Measurements from ENCODE around the gene MINDY4.

The MINDY4 gene

DNA sequence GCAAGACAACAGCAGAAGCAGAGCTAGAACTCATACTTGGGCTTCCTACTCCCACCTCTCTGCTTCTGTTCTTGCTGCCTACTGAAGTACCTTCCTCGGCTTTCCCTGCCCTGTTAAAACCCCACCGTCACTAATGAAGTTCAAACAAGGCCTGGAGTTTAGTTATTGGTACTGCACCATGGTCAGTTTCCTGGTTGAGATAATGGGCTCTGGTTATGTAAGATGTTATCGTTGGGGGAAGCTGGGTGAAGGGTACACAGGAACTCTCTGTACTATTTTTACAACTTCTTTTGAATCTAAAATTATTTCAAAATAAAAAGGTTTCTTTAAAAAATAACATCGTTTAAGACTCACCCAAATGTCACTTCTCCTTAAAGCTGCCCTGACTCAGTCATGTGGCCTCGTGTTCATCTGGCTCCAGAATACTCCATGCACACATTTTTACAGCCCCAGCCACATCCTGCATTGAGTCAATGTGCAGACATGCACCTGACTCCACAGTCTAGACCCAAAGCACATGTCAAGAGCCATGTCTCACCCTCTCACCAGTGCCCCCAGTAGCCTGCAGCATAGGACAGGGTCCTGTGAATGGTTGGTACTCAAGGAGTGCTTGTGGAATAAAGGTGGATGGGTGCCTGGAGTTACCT lies 103.6 kb downstream of the MINDY4 start:
- Histone ChIP-seq H3K4me3 (ENCODE audit: low read length in 2 of 2) (no peak overlapping the region), H3K9me3 (ENCODE audit: control insufficient read depth in 2 of 2, low read length in 2 of 2) (no peaks in the 10 kb centered on the region), H3K9ac (ENCODE audit: low read depth in 1 of 2, low read length in 2 of 2) (no peak overlapping the region), H3K27ac (ENCODE audit: low read depth in 2 of 2, low read length in 2 of 2) (no peak overlapping the region), H3K36me3 (ENCODE audit: control insufficient read depth in 2 of 2, insufficient read depth in 2 of 2, low read length in 2 of 2) (peaks cover 0 to 2% of the 10 kb centered on the region in 2 donors), H3K27me3 (ENCODE audit: control insufficient read depth in 2 of 2, insufficient read depth in 2 of 2, low read length in 2 of 2) (no peaks in the 10 kb centered on the region), H3K4me1 (ENCODE audit: control insufficient read depth in 2 of 2, insufficient read depth in 2 of 2, low read length in 2 of 2) (no peaks in the 10 kb centered on the region)

DNA sequence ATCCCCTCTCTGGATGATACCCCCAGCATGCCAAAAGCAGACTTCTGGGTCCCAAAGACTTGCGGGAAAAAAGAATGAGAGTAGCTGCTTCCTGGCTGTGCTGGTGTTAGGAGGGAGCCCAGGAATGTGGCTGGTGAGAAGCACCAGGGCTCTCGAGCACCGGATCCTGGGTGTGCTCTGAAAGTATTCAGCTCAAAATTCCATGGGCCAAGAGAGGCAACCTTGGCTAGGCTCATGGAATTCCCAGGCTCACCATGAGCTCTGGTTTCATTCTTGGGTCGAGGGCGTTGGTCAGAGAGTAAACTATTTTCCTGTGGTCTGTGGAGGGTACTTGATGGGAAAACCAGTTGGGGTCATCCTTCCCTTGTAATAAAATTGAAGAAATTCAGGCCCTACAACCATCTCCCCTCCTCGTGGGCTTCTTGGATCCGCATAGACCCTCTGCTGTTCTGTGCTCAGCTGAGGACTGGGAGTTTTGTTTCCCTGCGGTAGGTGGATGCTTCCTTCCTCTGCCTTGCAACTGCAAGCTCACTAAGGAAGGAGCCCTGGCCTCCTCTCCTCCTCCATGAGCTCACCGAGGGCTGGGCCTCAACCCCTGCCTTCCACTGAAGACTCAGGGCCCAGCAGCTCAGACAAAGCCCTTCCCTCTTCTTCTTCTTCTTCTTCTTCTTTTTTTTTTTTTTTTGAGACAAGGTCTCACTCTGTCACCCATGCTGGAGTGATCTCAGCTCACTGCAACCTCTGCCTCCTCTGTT lies 106.0 kb downstream of the MINDY4 start:
- Histone ChIP-seq H3K36me3 (ENCODE audit: control insufficient read depth in 2 of 2, insufficient read depth in 2 of 2, low read length in 2 of 2) (peaks cover 0 to 2% of the 10 kb centered on the region in 2 donors), H3K9ac (ENCODE audit: low read depth in 1 of 2, low read length in 2 of 2) (no peak overlapping the region), H3K4me3 (ENCODE audit: low read length in 2 of 2) (no peak overlapping the region), H3K27me3 (ENCODE audit: control insufficient read depth in 2 of 2, insufficient read depth in 2 of 2, low read length in 2 of 2) (no peaks in the 10 kb centered on the region), H3K27ac (ENCODE audit: low read depth in 2 of 2, low read length in 2 of 2) (no peak overlapping the region), H3K4me1 (ENCODE audit: control insufficient read depth in 2 of 2, insufficient read depth in 2 of 2, low read length in 2 of 2) (no peaks in the 10 kb centered on the region), H3K9me3 (ENCODE audit: control insufficient read depth in 2 of 2, low read length in 2 of 2) (no peaks in the 10 kb centered on the region)

DNA sequence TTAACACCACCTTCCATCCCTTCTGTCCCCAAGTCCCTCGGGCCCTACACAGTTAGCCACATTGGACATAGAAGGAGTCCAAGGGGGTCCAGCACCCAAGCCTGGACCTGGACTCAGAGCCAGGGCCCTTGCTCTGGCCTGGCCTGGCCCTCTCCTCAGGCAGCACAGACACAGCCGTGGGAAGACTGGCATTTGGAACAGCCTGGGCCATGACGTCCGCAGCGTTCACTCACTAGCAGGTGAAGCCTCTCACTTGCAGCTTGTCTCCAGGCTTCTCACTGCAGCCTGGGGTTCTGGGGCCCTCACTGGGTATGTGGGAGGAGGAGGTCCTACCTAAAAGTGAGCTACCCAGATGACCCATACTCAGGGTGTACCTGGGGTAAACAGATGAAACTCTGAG lies 106.8 kb downstream of the MINDY4 start:
- Histone ChIP-seq H3K36me3 (ENCODE audit: control insufficient read depth in 2 of 2, insufficient read depth in 2 of 2, low read length in 2 of 2) (no peaks in the 10 kb centered on the region), H3K4me3 (ENCODE audit: low read length in 2 of 2) (no peak overlapping the region), H3K27ac (ENCODE audit: low read depth in 2 of 2, low read length in 2 of 2) (no peak overlapping the region), H3K4me1 (ENCODE audit: control insufficient read depth in 2 of 2, insufficient read depth in 2 of 2, low read length in 2 of 2) (no peaks in the 10 kb centered on the region), H3K9ac (ENCODE audit: low read depth in 1 of 2, low read length in 2 of 2) (no peak overlapping the region), H3K9me3 (ENCODE audit: control insufficient read depth in 2 of 2, low read length in 2 of 2) (no peaks in the 10 kb centered on the region), H3K27me3 (ENCODE audit: control insufficient read depth in 2 of 2, insufficient read depth in 2 of 2, low read length in 2 of 2) (no peaks in the 10 kb centered on the region)

DNA sequence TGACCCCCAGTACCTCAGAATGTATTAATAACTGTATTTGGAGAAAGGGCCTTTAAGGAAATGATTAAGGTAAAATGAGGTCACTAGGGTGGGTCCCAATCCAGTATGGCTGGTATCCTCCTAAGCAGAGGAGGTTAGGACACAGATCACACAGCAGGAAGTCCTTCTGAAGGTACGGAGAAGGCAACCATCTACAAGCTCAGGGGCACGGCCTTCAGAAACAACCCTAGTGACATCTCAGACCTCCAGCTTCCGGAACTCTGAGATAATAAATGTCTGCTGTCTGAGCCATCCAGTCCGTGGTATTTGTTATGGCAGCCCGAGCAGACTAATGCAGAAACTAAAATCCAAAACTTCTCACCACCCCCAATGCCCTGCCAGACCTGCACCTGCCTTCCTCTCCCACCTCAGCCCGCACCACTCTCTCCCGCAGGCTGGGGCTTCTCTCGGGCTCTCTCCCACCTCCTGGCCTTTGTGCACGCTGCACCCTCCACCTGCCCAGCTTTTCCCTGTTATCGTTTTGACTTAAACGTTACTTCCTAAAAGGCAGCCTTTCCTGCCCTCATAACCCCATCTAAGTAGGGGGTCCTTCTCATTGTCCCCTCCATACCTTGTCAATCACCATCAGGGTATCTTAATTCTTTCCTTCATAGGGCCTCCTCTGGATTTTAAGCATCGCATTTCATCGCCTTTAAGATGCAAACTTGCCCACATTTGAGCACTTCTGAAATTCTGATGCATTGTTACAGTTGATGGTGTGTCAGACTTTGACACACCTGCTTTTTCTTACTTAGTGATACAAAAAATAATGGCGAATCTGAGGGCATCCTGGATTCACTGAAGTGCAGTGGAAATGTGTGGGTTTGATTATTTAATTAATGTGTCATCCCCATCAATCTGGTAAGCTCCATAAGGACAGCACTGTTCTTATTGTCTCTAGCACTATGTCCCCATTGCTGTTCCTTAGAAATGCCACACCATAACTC lies 108.2 kb downstream of the MINDY4 start:
- Histone ChIP-seq H3K4me1 (ENCODE audit: control insufficient read depth in 2 of 2, insufficient read depth in 2 of 2, low read length in 2 of 2) (no peaks in the 10 kb centered on the region), H3K27me3 (ENCODE audit: control insufficient read depth in 2 of 2, insufficient read depth in 2 of 2, low read length in 2 of 2) (no peaks in the 10 kb centered on the region), H3K9ac (ENCODE audit: low read depth in 1 of 2, low read length in 2 of 2) (no peak overlapping the region), H3K27ac (ENCODE audit: low read depth in 2 of 2, low read length in 2 of 2) (no peak overlapping the region), H3K4me3 (ENCODE audit: low read length in 2 of 2) (no peak overlapping the region), H3K9me3 (ENCODE audit: control insufficient read depth in 2 of 2, low read length in 2 of 2) (no peaks in the 10 kb centered on the region), H3K36me3 (ENCODE audit: control insufficient read depth in 2 of 2, insufficient read depth in 2 of 2, low read length in 2 of 2) (no peaks in the 10 kb centered on the region)

DNA sequence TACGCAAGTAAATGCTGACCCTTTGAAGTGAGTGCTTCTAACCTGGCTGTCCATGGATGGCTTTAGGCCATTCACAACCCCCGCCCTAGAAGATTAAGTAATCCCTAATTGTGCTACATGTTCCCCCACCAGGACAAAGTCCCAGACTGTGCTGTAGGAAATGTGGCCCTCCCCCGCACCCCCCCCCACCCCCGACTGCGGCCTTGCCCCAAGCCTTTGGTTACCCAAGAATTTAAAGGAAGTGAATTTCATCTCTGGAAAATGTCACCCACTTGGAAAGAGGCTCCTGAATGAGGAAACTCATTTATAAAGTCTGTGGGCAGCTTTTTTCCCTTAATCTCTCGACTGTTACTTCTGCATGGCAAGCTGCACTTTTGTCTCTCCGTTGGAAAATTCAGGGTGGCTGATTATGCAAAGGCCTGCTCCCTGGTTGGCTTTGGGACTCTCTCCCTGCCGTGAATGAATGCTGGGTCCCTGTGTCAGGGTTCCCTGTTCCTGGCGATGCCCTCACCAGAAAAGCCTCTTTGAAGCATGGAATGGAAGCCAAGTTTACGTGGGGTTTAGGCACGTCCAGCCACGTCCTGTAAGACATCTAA lies 109.0 kb downstream of the MINDY4 start:
- H3K36me3 ChIP-seq (ENCODE audit: control insufficient read depth in 2 of 2, insufficient read depth in 2 of 2, low read length in 2 of 2), result no peaks in the 10 kb centered on the region
- no peaks in the 10 kb centered on the region for H3K27me3 ChIP-seq (ENCODE audit: control insufficient read depth in 2 of 2, insufficient read depth in 2 of 2, low read length in 2 of 2)
- H3K9ac ChIP-seq (ENCODE audit: low read depth in 1 of 2, low read length in 2 of 2), result no peak overlapping the region
- H3K4me1 ChIP-seq (ENCODE audit: control insufficient read depth in 2 of 2, insufficient read depth in 2 of 2, low read length in 2 of 2), result no peaks in the 10 kb centered on the region
- H3K27ac ChIP-seq (ENCODE audit: low read depth in 2 of 2, low read length in 2 of 2), result no peak overlapping the region
- H3K4me3 ChIP-seq (ENCODE audit: low read length in 2 of 2), result no peak overlapping the region
- no peaks in the 10 kb centered on the region for H3K9me3 ChIP-seq (ENCODE audit: control insufficient read depth in 2 of 2, low read length in 2 of 2)

GRCh38 chr7:30880941-30881340 lies 109.7 kb downstream of the MINDY4 start:
- no peaks in the 10 kb centered on the region for H3K36me3 ChIP-seq (ENCODE audit: control insufficient read depth in 2 of 2, insufficient read depth in 2 of 2, low read length in 2 of 2)
- no peak overlapping the region for H3K27ac ChIP-seq (ENCODE audit: low read depth in 2 of 2, low read length in 2 of 2)

GRCh38 chr7:30881448-30881847 lies 110.2 kb downstream of the MINDY4 start:
- Histone ChIP-seq H3K4me3 (ENCODE audit: low read length in 2 of 2) (no peak overlapping the region), H3K9ac (ENCODE audit: low read depth in 1 of 2, low read length in 2 of 2) (no peak overlapping the region), H3K9me3 (ENCODE audit: control insufficient read depth in 2 of 2, low read length in 2 of 2) (no peaks in the 10 kb centered on the region), H3K27me3 (ENCODE audit: control insufficient read depth in 2 of 2, insufficient read depth in 2 of 2, low read length in 2 of 2) (no peaks in the 10 kb centered on the region), H3K27ac (ENCODE audit: low read depth in 2 of 2, low read length in 2 of 2) (no peak overlapping the region), H3K36me3 (ENCODE audit: control insufficient read depth in 2 of 2, insufficient read depth in 2 of 2, low read length in 2 of 2) (no peaks in the 10 kb centered on the region), H3K4me1 (ENCODE audit: control insufficient read depth in 2 of 2, insufficient read depth in 2 of 2, low read length in 2 of 2) (no peaks in the 10 kb centered on the region)

More at GRCh38 chr7:30880941-30881340, 109.7 kb downstream of the MINDY4 start:
- H3K4me3 ChIP-seq (ENCODE audit: low read length in 2 of 2), result no peak overlapping the region
- no peaks in the 10 kb centered on the region for H3K27me3 ChIP-seq (ENCODE audit: control insufficient read depth in 2 of 2, insufficient read depth in 2 of 2, low read length in 2 of 2)
- no peak overlapping the region for H3K9ac ChIP-seq (ENCODE audit: low read depth in 1 of 2, low read length in 2 of 2)
- H3K9me3 ChIP-seq (ENCODE audit: control insufficient read depth in 2 of 2, low read length in 2 of 2), result no peaks in the 10 kb centered on the region
- no peaks in the 10 kb centered on the region for H3K4me1 ChIP-seq (ENCODE audit: control insufficient read depth in 2 of 2, insufficient read depth in 2 of 2, low read length in 2 of 2)

DNA sequence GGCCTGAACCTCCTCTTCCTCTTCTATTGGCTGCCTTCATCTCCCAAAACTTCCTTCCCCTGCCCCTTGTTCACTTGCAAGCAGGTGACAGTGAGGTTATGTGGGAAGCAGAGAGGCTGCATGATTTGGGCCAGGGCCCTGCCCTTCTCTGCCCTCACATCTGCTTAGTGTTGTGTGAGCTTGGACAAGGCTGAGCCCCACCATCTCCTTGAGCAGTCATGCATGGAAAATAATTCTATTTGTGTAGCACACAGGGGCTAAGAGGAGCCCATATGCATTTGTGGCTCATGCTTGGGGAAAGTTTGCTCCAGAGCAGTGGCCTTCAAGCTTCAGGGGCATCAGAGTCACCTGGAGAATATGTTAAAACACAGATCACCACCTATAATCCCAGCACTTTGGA lies 113.7 kb downstream of the MINDY4 start:
- Histone ChIP-seq H3K4me1 (ENCODE audit: control insufficient read depth in 2 of 2, insufficient read depth in 2 of 2, low read length in 2 of 2) (no peaks in the 10 kb centered on the region), H3K27me3 (ENCODE audit: control insufficient read depth in 2 of 2, insufficient read depth in 2 of 2, low read length in 2 of 2) (no peaks in the 10 kb centered on the region), H3K9ac (ENCODE audit: low read depth in 1 of 2, low read length in 2 of 2) (no peak overlapping the region), H3K9me3 (ENCODE audit: control insufficient read depth in 2 of 2, low read length in 2 of 2) (no peaks in the 10 kb centered on the region), H3K4me3 (ENCODE audit: low read length in 2 of 2) (no peak overlapping the region), H3K36me3 (ENCODE audit: control insufficient read depth in 2 of 2, insufficient read depth in 2 of 2, low read length in 2 of 2) (no peaks in the 10 kb centered on the region), H3K27ac (ENCODE audit: low read depth in 2 of 2, low read length in 2 of 2) (no peak overlapping the region)

DNA sequence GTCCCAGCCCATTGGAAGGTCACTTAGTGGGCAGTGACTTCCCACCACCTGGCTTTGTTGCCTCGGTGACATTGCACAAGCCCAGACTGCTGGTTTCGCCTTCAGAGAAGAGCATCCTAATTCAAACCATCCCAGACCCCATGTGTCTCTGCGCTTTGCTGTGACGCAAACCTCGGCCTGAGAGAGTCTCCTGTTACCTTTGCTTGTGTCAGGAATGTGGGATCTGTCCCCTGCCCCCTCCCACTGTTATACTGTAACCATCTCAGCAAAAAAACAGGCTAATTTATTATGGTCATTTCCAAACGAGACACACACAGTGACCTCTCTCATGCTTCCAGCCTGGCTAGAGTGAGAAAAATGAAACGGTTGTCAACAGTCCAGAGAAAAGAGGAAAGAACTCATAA lies 115.4 kb downstream of the MINDY4 start:
- Histone ChIP-seq H3K36me3 (ENCODE audit: control insufficient read depth in 2 of 2, insufficient read depth in 2 of 2, low read length in 2 of 2) (no peaks in the 10 kb centered on the region), H3K4me3 (ENCODE audit: low read length in 2 of 2) (no peak overlapping the region), H3K27ac (ENCODE audit: low read depth in 2 of 2, low read length in 2 of 2) (no peak overlapping the region), H3K27me3 (ENCODE audit: control insufficient read depth in 2 of 2, insufficient read depth in 2 of 2, low read length in 2 of 2) (no peaks in the 10 kb centered on the region), H3K4me1 (ENCODE audit: control insufficient read depth in 2 of 2, insufficient read depth in 2 of 2, low read length in 2 of 2) (no peaks in the 10 kb centered on the region), H3K9ac (ENCODE audit: low read depth in 1 of 2, low read length in 2 of 2) (no peak overlapping the region), H3K9me3 (ENCODE audit: control insufficient read depth in 2 of 2, low read length in 2 of 2) (no peaks in the 10 kb centered on the region)

Data from mucosa of rectum (tissue), 2 donors.